CD4-positive, alpha-beta T cell treated with Interleukin-4 for 1 hour (primary cell): ENCODE measurements around the gene ADNP2.

Experiments used
- DNase-seq, 2 donors: peaks; one replicate each; pipeline ENCODE4 v3.0.0-alpha.2; 2020 to 2022

ADNP2 gene

GRCh38 chr18:80147418-80148325 is 38.6 kb downstream of the ADNP2 start:
- peak; percentile 79 to 86 for DNase-seq

GRCh38 chr18:80148326-80149199 is 39.5 kb downstream of the ADNP2 start:
- DNase-seq, result no peak

- no peak for DNase-seq
Observed at GRCh38 chr18:80149667-80150066, 40.6 kb downstream of the ADNP2 start.

- peak in 1 of 2 donors; percentile 46 for DNase-seq
Observed at GRCh38 chr18:80154293-80154692, 45.2 kb downstream of the ADNP2 start.

- peak; percentile 70 to 71 for DNase-seq
Observed at GRCh38 chr18:80157708-80158343, 48.8 kb downstream of the ADNP2 start.

- no peak for DNase-seq
Observed at GRCh38 chr18:80158365-80158764, 49.3 kb downstream of the ADNP2 start.

- peak; percentile 38 to 42 for DNase-seq
Observed at GRCh38 chr18:80159713-80160636, 50.9 kb downstream of the ADNP2 start.

GRCh38 chr18:80161781-80162417 is 52.8 kb downstream of the ADNP2 start:
- no peak for DNase-seq

- no peak for DNase-seq
Observed at GRCh38 chr18:80163183-80163582, 54.1 kb downstream of the ADNP2 start.

GRCh38 chr18:80164727-80165355 is 55.8 kb downstream of the ADNP2 start:
- DNase-seq, result peak in 1 of 2 donors; percentile 5

GRCh38 chr18:80166240-80166639 is 57.2 kb downstream of the ADNP2 start:
- DNase-seq, result peak in 1 of 2 donors; percentile 3

- no peak for DNase-seq
Observed at GRCh38 chr18:80166725-80167124, 57.7 kb downstream of the ADNP2 start.

- peak in 1 of 2 donors; percentile 9 for DNase-seq
Observed at GRCh38 chr18:80167331-80167730, 58.3 kb downstream of the ADNP2 start.

- peak; percentile 10 to 13 for DNase-seq
Observed at GRCh38 chr18:80167931-80168330, 58.9 kb downstream of the ADNP2 start.

GRCh38 chr18:80168346-80168745 is 59.3 kb downstream of the ADNP2 start:
- DNase-seq, result no peak

- DNase-seq, result no peak
Observed at GRCh38 chr18:80168982-80169381, 59.9 kb downstream of the ADNP2 start.

- DNase-seq, result peak in 1 of 2 donors; percentile 11
Observed at GRCh38 chr18:80169607-80170006, 60.5 kb downstream of the ADNP2 start.

- DNase-seq, result no peak
Observed at GRCh38 chr18:80170395-80171053, 61.5 kb downstream of the ADNP2 start.

GRCh38 chr18:80171054-80171872 is 62.2 kb downstream of the ADNP2 start:
- peak in 1 of 2 donors; percentile 44 for DNase-seq
